Esophagus squamous epithelium (tissue), 5 donors: ENCODE data around the gene ZNF888. TPM values are rescaled to one million over a fixed set of nuclear protein-coding genes. Genes with fewer than 3 reads are reported as not detected.

Source experiments
- DNase-seq: peaks from one replicate; lab custom pipeline; 2025; lab: John Stamatoyannopoulos, UW
- H3K27ac ChIP-seq, 4 donors: fragments of 200-600 bp; sonication (generic); one replicate each; pipeline ENCODE4 v1.5.1; 2016 to 2019; ENCODE audit warnings: mild to moderate bottlenecking in 1 of 4
- H3K27me3 ChIP-seq, 4 donors: fragments of 200-600 bp; sonication (generic); 1 replicate in 3 of 4; 2 replicates in 1 of 4; pipeline versions ENCODE4 v1.5.1 to v1.6.0; 2017 to 2021; ENCODE audit warnings: antibody characterized with exemption in 1 of 4
- H3K36me3 ChIP-seq, 3 donors: fragments of 200-600 bp; sonication (generic); one replicate each; pipeline ENCODE4 v1.5.1; 2016 to 2019
- H3K4me1 ChIP-seq, 3 donors: fragments of 200-600 bp; sonication (generic); one replicate each; pipeline ENCODE4 v1.5.1; 2017 to 2019
- H3K4me3 ChIP-seq, 4 donors: fragments of 200-600 bp; sonication (generic); 1 replicate in 3 of 4; 2 replicates in 1 of 4; pipeline ENCODE4 v1.5.1; 2016 to 2019; ENCODE audit warnings: mild to moderate bottlenecking in 2 of 4, moderate library complexity in 1 of 4
- H3K9me3 ChIP-seq, 3 donors: fragments of 200-600 bp; sonication (generic); one replicate each; pipeline ENCODE4 v1.5.1; 2016 to 2019
- POLR2A ChIP-seq, 4 donors: fragments of 450-650 bp; IDR thresholded peaks; one replicate each; pipeline ENCODE4 v1.6.1; 2017; ENCODE audit warnings: antibody characterized with exemption in 4 of 4, mild to moderate bottlenecking in 4 of 4, moderate library complexity in 3 of 4
- WGBS, 2 donors: methylation state at CpG; one replicate each; pipeline ENCODE4 v1.1.5; 2018; 5-methylcytosine and 5-hydroxymethylcytosine counted together
- intact Hi-C: fragments of 100-400 bp; cut with DNase I; formaldehyde crosslinking; loops from one replicate; pipeline ENCODE4 v1.15.0; 2022
- total RNA-seq, 4 donors: library from RNA; depleted of rRNA; stranded (reverse); fragments of >200 nt; gene quantifications; one replicate each; pipeline ENCODE4 v1.1.0, GENCODE V29; 2016
- TF ChIP-seq, protein P1 (sequence below), 6 experiments: fragments of 450-650 bp in 4 of 6; fragments of 200-600 bp in 2 of 6; sonication (generic) in 2 of 6; IDR thresholded peaks; one replicate each; pipeline ENCODE4 v1.5.1; 2016 to 2019; ENCODE audit warnings: antibody characterized with exemption in 6 of 6, mild to moderate bottlenecking in 4 of 6, moderate library complexity in 4 of 6
- donor health status: DM: yes; HTN: yes; CAD: no.

ZNF888 gene
- total RNA-seq = 1 to 10 TPM; 1.8 to 6.3 (median 4.1) TPM

- WGBS, 2 donors = 1% methylated on average over 20 to 32 of the region's 55 CpGs
- Histone ChIP-seq H3K4me3 (peak within 1 kb of the TSS; percentile 55 to 86 (median 60)), H3K4me1 (peaks cover 9 to 26% (median 12%) of the 10 kb centered on the region in 3 donors), H3K27ac (peak within 1 kb of the TSS; percentile 86 to 92 (median 90)), H3K27me3 (no peaks in the 10 kb centered on the region), H3K36me3 (peaks cover 0 to 22% (median 0%) of the 10 kb centered on the region in 3 donors), H3K9me3 (no peaks in the 10 kb centered on the region)
- DNase-seq = peak; percentile 51
- TF ChIP-seq, protein P1, sequence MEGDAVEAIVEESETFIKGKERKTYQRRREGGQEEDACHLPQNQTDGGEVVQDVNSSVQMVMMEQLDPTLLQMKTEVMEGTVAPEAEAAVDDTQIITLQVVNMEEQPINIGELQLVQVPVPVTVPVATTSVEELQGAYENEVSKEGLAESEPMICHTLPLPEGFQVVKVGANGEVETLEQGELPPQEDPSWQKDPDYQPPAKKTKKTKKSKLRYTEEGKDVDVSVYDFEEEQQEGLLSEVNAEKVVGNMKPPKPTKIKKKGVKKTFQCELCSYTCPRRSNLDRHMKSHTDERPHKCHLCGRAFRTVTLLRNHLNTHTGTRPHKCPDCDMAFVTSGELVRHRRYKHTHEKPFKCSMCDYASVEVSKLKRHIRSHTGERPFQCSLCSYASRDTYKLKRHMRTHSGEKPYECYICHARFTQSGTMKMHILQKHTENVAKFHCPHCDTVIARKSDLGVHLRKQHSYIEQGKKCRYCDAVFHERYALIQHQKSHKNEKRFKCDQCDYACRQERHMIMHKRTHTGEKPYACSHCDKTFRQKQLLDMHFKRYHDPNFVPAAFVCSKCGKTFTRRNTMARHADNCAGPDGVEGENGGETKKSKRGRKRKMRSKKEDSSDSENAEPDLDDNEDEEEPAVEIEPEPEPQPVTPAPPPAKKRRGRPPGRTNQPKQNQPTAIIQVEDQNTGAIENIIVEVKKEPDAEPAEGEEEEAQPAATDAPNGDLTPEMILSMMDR (IDR thresholded peaks at IDR 0.05) = no peak
- peak in 1 of 4 donors; percentile 45 for TF ChIP-seq POLR2A (IDR thresholded peaks at IDR 0.05)
- intact Hi-C loops = no loop called here
These were observed at the start of gene ZNF888 for GRCh38 chr19:52922841-52923777. Gene ZNF888 (minus strand): TSS chr19:52923428. CDS start chr19:52917873, 5,555 bp downstream.

DNA sequence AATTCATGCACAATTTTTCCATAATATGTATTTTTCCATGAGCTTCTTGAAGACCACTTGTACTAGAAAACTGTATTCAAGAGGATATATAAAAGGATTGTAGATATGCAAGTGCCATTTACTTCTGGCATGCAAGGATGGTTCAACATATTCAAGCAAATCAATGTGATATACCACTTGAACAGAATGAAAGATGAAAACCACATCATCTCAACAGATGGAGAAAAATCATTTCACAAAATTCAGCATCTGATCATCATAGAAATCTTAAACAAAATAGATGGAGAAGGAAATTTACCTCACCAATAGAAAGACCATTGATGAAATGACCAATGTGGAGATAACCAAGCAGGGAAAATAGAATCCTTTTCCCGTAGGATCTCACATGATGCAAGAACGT is 44.5 kb upstream of the ZNF888 start:
- no peaks in the 10 kb centered on the region for H3K27me3 ChIP-seq
- no peak for DNase-seq
- intact Hi-C loops = no loop called here
- 81 to 86% methylated on average over 2 of the region's 2 CpGs for WGBS, 2 donors
- H3K4me3 ChIP-seq = no peak overlapping the region
- H3K4me1 ChIP-seq = peaks cover 0 to 9% (median 6%) of the 10 kb centered on the region in 3 donors
- H3K9me3 ChIP-seq = peaks cover 0 to 27% (median 7%) of the 10 kb centered on the region in 3 donors
- H3K36me3 ChIP-seq = peaks cover 0 to 21% (median 0%) of the 10 kb centered on the region in 3 donors
- TF ChIP-seq POLR2A (IDR thresholded peaks at IDR 0.05) = no peak
- TF ChIP-seq, protein P1 (IDR thresholded peaks at IDR 0.05) = no peak
- no peak overlapping the region for H3K27ac ChIP-seq

DNA sequence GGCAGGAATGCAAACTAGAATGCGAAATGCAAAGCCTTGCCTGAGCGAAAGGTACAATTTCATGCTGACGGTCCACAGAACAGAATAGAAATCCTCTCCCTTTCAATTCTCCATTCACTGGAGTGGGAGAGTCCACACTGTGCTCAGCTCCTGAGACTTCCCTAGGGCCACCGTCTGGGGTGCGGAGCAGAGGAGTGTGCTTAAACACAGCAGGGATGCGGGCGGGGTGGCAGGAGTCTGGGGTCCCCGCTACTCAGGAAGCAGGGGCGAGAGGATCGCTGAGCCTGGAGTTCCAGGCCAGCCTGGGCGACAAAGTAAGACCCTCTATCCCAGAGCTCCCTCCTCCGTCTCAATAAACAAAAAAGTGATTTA is 40.0 kb upstream of the ZNF888 start:
- intact Hi-C loops = no loop called here
- H3K9me3 ChIP-seq = peaks cover 0 to 37% (median 23%) of the 10 kb centered on the region in 3 donors
- TF ChIP-seq, protein P1 (IDR thresholded peaks at IDR 0.05) = no peak
- no peak for TF ChIP-seq POLR2A (IDR thresholded peaks at IDR 0.05)
- peak overlapping the region; percentile 74 to 91 (median 82) for H3K27ac ChIP-seq
- DNase-seq = no peak
- no peaks in the 10 kb centered on the region for H3K27me3 ChIP-seq
- H3K4me1 ChIP-seq = peaks cover under 1 to 22% (median 15%) of the 10 kb centered on the region in 3 donors
- peaks cover 0 to 21% (median 6%) of the 10 kb centered on the region in 3 donors for H3K36me3 ChIP-seq
- WGBS, 2 donors = 4% methylated on average over 4 to 12 of the region's 12 CpGs
- H3K4me3 ChIP-seq = peak overlapping the region; percentile 57 to 71 (median 68)

- DNase-seq = peak; percentile 94
- 0% methylated on average over 32 to 40 of the region's 55 CpGs for WGBS, 2 donors
These were observed 39.4 kb upstream of the ZNF888 start, which contains the start of gene ZNF816 for GRCh38 chr19:52962394-52963246. Gene ZNF816 (minus strand): TSS chr19:52962881. CDS start chr19:52956089, 6,792 bp downstream.

More at GRCh38 chr19:52962394-52963246, 39.4 kb upstream of the ZNF888 start, which contains the start of gene ZNF816:
- H3K36me3 ChIP-seq = peaks cover 0 to 27% (median 9%) of the 10 kb centered on the region in 3 donors
- H3K4me1 ChIP-seq = peaks cover 3 to 22% (median 15%) of the 10 kb centered on the region in 3 donors
- no peaks in the 10 kb centered on the region for H3K27me3 ChIP-seq
- peak within 1 kb of the TSS; percentile 74 to 91 (median 82) for H3K27ac ChIP-seq
- intact Hi-C loops = no loop called here
- TF ChIP-seq POLR2A (IDR thresholded peaks at IDR 0.05) = peak in 2 of 4 donors; percentile 44 to 57
- TF ChIP-seq, protein P1 (IDR thresholded peaks at IDR 0.05) = no peak
- H3K4me3 ChIP-seq = peak within 1 kb of the TSS; percentile 57 to 71 (median 68)
- H3K9me3 ChIP-seq = peaks cover 0 to 40% (median 24%) of the 10 kb centered on the region in 3 donors
